ENCODE results near the gene GRIK3.

- TF ChIP-seq, protein P1, sequence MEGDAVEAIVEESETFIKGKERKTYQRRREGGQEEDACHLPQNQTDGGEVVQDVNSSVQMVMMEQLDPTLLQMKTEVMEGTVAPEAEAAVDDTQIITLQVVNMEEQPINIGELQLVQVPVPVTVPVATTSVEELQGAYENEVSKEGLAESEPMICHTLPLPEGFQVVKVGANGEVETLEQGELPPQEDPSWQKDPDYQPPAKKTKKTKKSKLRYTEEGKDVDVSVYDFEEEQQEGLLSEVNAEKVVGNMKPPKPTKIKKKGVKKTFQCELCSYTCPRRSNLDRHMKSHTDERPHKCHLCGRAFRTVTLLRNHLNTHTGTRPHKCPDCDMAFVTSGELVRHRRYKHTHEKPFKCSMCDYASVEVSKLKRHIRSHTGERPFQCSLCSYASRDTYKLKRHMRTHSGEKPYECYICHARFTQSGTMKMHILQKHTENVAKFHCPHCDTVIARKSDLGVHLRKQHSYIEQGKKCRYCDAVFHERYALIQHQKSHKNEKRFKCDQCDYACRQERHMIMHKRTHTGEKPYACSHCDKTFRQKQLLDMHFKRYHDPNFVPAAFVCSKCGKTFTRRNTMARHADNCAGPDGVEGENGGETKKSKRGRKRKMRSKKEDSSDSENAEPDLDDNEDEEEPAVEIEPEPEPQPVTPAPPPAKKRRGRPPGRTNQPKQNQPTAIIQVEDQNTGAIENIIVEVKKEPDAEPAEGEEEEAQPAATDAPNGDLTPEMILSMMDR (IDR thresholded peaks at IDR 0.05; ENCODE audit: low read depth, low read length), result no peak
- no peak for TF ChIP-seq EZH2phosphoT487 (IDR thresholded peaks at IDR 0.05; ENCODE audit: low read depth)
Observed at GRCh38 chr1:36843906-36844610, 190.3 kb downstream of the GRIK3 start.
